ENCODE results near the gene TYW3.

Gene TYW3

GRCh38 chr1:74771913-74772515 lies 39.1 kb downstream of the TYW3 start:
- peak; percentile 90 for ATAC-seq
- TF ChIP-seq PPARA (CRISPR knock-in tag; IDR thresholded peaks at IDR 0.05; ENCODE audit: borderline replicate concordance) (no peak), SNAI2 (CRISPR knock-in tag; IDR thresholded peaks at IDR 0.05) (no peak), CSDC2 (CRISPR knock-in tag; IDR thresholded peaks at IDR 0.05) (no peak), BACH2 (CRISPR knock-in tag; IDR thresholded peaks at IDR 0.05; ENCODE audit: borderline replicate concordance) (no peak), ESRRG (CRISPR knock-in tag; IDR thresholded peaks at IDR 0.05) (no peak), RARB (CRISPR knock-in tag; IDR thresholded peaks at IDR 0.05) (no peak), TOX (CRISPR knock-in tag; IDR thresholded peaks at IDR 0.05; ENCODE audit: borderline replicate concordance) (no peak)

- no peak for ATAC-seq
These were observed 40.0 kb downstream of the TYW3 start for GRCh38 chr1:74772945-74773344.

GRCh38 chr1:74773582-74773981 lies 40.6 kb downstream of the TYW3 start:
- TF ChIP-seq POU6F1 (CRISPR knock-in tag; IDR thresholded peaks at IDR 0.05; ENCODE audit: borderline replicate concordance, low read depth) = no peak
- TF ChIP-seq CSRNP3 (CRISPR knock-in tag; IDR thresholded peaks at IDR 0.05) = no peak
- TF ChIP-seq ZNF565 (CRISPR knock-in tag; conservative IDR thresholded peaks at IDR 0.05; ENCODE audit: low read depth) = no peak
- TF ChIP-seq OSR1 (CRISPR knock-in tag; IDR thresholded peaks at IDR 0.05) = no peak
- TF ChIP-seq ZNF70 (CRISPR knock-in tag; IDR thresholded peaks at IDR 0.05) = no peak
- no peak for TF ChIP-seq BACH2 (CRISPR knock-in tag; IDR thresholded peaks at IDR 0.05; ENCODE audit: borderline replicate concordance)
- TF ChIP-seq ZFP30 (CRISPR knock-in tag; IDR thresholded peaks at IDR 0.05) = no peak
- no peak for TF ChIP-seq ESRRG (CRISPR knock-in tag; IDR thresholded peaks at IDR 0.05)
- no peak for TF ChIP-seq TOX (CRISPR knock-in tag; IDR thresholded peaks at IDR 0.05; ENCODE audit: borderline replicate concordance)
- TF ChIP-seq ZFP3 (CRISPR knock-in tag; IDR thresholded peaks at IDR 0.05) = no peak
- TF ChIP-seq PATZ1 (CRISPR knock-in tag; IDR thresholded peaks at IDR 0.05; ENCODE audit: borderline replicate concordance) = no peak
- no peak for TF ChIP-seq ARNTL (CRISPR knock-in tag; IDR thresholded peaks at IDR 0.05; ENCODE audit: borderline replicate concordance, low read depth)
- TF ChIP-seq RARB (CRISPR knock-in tag; IDR thresholded peaks at IDR 0.05) = no peak
- no peak for ATAC-seq

More at GRCh38 chr1:74772945-74773344, 40.0 kb downstream of the TYW3 start:
- no peak for TF ChIP-seq SNAI2 (CRISPR knock-in tag; IDR thresholded peaks at IDR 0.05)
- TF ChIP-seq PATZ1 (CRISPR knock-in tag; IDR thresholded peaks at IDR 0.05; ENCODE audit: borderline replicate concordance) = no peak
- TF ChIP-seq ZFP30 (CRISPR knock-in tag; IDR thresholded peaks at IDR 0.05) = no peak
- no peak for TF ChIP-seq ZFP3 (CRISPR knock-in tag; IDR thresholded peaks at IDR 0.05)
- no peak for TF ChIP-seq RARB (CRISPR knock-in tag; IDR thresholded peaks at IDR 0.05)
- TF ChIP-seq POU6F1 (CRISPR knock-in tag; IDR thresholded peaks at IDR 0.05; ENCODE audit: borderline replicate concordance, low read depth) = no peak
- no peak for TF ChIP-seq TCF4 (CRISPR knock-in tag; IDR thresholded peaks at IDR 0.05; ENCODE audit: borderline replicate concordance)
- no peak for TF ChIP-seq CSDC2 (CRISPR knock-in tag; IDR thresholded peaks at IDR 0.05)
- TF ChIP-seq ESRRG (CRISPR knock-in tag; IDR thresholded peaks at IDR 0.05) = no peak
- no peak for TF ChIP-seq ZC3H10 (CRISPR knock-in tag; IDR thresholded peaks at IDR 0.05)
- TF ChIP-seq ZNF70 (CRISPR knock-in tag; IDR thresholded peaks at IDR 0.05) = no peak
- no peak for TF ChIP-seq ZNF565 (CRISPR knock-in tag; conservative IDR thresholded peaks at IDR 0.05; ENCODE audit: low read depth)

Measured in SK-N-SH treated with all-trans-retinoic acid at 6 μM for 48 hours (cell line).